HTERT RPE-1 (cell line): ENCODE results near the gene ANAPC5.
"Not testable (repeated sequence)": the region's sequence is repeated elsewhere in the genome, so short reads cannot be mapped to it uniquely, and the experiment has no call there.

ENCODE experiments used
- in situ Hi-C: fragments of 300-500 bp; cut with MboI; formaldehyde crosslinking; loops from 4 replicates; pipeline ENCODE4 v1.14.3; 2020; ENCODE audit warnings: low sequenced_read_pairs

ANAPC5 gene

DNA sequence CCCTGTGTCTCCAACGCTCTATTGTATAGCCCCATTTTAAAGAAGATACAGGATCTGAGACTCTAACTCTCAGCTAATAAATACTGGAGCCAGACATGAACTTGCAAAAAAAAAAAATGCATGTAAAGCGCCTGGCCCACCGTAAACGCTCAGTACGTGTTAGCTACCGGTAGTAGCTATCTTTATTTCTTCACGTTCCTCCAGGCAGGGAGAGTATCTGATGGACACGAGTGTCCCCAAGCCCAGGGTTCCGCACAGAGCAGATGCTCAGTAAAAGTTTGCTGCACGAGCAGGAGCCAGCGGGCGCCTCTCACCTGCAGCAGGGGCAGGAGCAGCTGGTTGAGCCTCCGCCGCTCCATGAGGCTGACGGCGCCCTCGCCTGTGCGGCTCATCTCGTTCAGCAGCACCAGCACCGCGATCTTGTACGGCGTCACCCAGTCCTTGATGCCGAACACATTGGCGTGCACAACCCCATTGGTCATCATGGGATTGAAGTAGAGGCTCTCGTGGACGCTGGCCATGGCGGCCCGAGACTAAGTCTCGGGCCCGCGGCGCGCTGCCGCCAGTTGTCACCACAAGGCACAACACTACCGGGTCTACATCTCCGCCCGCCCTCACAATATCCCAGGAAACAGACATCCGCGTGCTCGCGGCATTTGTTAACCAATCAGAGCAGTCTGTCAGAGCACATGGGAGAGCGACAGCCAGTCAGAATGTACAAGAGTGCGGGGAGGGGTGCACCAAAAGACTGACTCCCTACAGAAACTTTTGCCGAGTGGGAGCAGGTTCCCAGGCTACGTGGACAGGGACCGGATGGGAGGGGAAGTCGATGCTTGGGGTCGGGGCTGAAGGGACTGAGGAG is at the start of gene ANAPC5:
TSS of gene ANAPC5 (minus strand) at position 592 of the 862 bp plus-strand sequence. CDS start at position 521, 71 bp downstream.
- in situ Hi-C loops, result no loop called here

GRCh38 chr12:121400332-121401139 is 48.3 kb upstream of the ANAPC5 start:
- in situ Hi-C loops, result no loop called here

DNA sequence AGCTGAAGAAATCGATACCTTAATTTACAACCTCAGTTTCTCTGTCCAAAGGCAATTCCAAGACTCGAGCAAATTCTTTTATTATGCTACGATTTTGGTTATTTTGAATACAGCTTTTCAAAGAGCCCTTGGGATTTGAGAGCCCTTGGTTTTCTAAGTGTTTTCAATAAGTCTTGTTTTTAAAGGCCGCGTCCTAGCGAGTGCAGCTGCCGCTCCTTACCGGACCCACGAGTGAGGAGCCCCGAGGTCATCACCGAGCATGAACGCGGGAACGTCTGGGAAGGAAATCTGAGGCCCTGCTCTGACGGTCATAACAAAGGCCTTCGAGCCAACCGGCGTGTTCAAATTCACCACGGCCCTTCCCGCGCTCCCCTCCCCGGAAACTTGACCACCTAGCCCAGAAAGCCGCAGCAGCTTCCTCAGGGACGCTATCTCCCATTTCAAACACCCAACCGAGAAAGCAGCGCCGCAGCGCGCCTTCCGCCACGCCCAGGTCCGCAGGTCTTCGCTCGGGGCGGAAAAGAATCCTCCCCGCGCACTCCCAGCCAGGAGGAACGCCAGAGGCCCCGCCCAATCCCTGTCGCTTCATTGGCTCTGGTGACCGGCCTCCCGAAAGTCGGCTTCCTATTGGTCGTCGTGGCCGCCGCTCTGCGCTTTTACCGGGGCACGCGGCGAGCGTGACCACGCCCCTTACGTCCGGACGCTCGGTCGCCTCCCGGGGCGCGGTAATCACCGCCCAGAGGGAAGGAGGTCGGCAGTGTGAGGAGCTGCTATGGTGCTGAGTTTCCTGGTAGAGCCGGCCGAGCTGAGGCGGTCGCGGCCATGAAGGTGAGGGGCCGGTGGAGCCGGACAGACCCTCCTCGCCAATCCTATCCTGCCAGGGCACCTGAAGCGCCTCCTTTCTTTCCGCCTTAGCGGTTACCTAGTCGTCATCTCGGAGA is 47.5 kb upstream of the ANAPC5 start, which contains the start of gene RNF34:
TSS of gene RNF34 (plus strand) at position 728 of the 941 bp plus-strand sequence. CDS start at position 823, 95 bp downstream.
- in situ Hi-C loops, result no loop called here

GRCh38 chr12:121398355-121398754 is 46.1 kb upstream of the ANAPC5 start:
- in situ Hi-C loops, result no loop called here

- in situ Hi-C loops, result no loop called here
These were observed 45.3 kb upstream of the ANAPC5 start for GRCh38 chr12:121397521-121397920.

GRCh38 chr12:121392325-121392716 is 40.1 kb upstream of the ANAPC5 start:
- in situ Hi-C loops, result no loop called here

DNA sequence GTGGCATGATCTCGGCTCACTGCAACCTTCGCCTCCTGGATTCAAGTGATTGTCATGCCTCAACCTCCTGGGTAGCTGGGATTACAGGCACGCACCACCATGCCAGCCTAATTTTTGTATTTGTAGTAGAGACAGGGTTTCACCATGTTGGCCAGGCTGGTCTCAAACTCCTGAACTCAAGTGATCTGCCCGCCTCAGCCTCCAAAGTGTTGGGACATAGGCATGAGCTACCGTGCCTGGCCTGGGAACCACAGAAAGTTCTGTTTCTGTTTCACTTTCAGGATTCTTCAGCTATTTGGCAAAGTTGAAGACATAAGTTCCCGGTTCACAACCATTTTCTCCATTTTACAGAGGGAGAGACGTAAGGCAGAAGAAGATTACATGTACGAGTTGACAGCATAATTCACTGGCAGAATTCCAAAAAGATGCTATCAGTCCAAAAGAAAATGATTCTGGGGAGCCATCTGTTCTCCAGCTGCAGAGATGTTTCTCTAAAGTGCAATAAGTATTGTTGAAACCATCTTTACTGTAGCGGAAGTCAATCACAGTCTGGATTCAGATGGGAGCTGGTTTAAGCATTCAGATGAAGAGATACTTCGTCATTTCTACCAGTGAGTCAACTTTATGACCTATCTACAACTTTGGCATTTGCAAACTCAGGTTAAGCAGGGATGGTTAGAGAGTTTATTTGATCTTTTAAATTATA is 39.6 kb upstream of the ANAPC5 start:
- in situ Hi-C loops, result no loop called here

DNA sequence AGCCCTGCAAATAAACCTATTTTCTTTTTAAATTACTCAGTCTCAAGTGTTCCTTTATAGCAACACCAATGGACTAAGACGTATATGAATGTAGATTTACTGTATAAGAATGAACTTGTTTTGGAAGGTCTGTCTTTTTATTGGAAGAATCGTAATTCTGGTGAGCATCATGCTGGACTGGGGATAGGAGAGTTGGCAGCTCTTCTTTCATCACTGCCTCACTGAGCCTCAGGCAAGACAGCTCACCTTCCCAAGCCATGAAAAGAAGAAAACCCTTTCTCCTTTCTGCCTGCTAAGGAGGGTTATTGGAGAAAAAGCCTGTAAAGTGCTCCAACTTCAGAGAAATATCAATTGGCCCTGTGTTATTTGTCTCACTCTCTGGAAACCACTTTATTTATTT is 38.6 kb upstream of the ANAPC5 start:
- in situ Hi-C loops, result no loop called here

DNA sequence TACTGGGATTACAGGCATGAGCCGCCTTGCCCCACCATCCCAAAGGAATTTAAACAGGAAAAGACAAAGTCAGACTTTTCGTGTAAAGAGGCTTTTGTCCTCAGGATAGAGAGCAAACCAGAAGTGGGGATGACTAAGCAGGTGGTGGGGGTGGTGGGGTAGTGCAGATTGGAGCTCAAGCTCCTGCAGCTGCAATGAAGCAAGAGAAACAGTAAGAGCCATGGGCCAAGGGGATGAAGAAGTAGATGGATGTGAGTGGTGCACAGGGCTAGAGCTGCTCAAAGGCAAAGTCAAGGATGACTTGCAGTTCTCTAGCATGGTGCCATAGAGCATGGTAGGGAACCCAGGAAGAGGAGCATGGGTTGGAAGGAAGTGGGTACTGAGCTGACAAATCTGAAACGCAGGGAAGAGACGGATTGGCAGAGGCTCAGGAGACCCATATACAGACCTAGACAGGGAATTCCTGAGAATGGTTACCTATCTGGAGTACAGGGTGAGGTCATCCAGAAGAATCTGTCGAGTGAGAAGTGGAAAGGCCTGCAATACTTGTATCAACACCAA is 36.3 kb upstream of the ANAPC5 start:
- in situ Hi-C loops, result no loop called here

DNA sequence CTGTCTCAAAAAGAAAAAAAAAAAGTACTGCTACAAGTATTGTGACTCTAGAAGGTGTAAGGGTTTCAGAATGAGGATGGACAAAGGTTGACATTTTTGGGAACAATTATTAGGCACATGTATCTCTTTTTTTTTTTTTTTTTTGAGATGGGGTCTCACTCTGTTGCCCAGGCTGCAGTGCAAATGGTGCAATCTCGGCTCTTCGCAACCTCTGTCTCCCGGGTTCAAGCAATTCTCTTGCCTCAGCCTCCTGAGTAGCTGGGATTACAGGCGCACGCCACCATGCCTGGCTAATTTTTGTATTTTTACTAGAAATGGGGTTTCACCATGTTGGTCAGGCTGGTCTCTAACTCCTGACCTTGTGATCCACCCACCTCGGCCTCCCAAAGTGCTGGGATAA is 32.7 kb upstream of the ANAPC5 start:
- in situ Hi-C loops, result not testable (repeated sequence)

GRCh38 chr12:121383601-121384021 is 31.4 kb upstream of the ANAPC5 start:
- in situ Hi-C loops, result no loop called here

GRCh38 chr12:121379945-121380344 is 27.7 kb upstream of the ANAPC5 start:
- in situ Hi-C loops, result no loop called here

- in situ Hi-C loops, result no loop called here
These were observed 26.5 kb upstream of the ANAPC5 start for GRCh38 chr12:121378736-121379135.

DNA sequence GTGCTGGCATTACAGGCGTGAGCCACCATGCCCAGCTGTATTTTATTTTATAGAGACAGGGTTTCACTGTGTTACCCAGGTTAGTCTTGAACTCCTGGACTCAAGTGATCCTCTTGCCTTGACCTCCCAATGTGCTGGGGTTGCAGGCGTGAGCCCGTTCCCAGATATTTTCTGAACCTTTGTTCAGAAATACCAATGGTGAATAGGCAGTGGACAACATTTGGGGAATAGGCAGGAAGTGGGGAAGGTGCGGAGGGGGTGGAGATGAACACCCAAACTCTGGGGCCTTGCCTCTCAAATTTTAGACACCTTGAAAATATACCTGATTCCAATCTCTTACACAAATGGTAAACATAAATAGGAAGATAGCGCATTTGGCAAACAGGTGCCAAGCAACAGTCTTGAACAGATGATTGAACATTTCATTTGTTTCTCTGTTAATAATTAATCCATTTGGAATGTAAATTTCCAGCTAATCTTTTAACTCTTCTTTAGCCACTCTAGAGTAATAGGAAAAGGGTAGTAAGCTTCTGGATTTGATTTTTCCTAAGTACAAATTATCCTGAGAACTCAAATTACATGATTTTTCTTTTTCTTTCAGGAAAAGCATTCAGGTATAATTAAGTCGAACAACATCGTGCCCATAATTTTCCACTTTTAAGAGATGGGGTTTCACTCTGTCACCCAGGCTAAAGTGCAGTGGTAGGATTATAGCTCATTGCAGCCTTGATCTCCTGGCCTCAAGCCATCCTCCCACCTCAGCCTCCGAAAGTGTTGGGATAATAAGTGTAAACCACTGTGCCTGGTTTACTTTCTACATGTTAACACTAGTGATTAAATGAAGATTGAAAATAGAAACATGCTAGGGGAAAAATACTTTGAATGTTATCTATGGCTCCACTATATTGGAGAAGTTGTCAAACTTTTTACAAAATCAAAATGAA is 24.8 kb upstream of the ANAPC5 start:
- in situ Hi-C loops, result no loop called here

GRCh38 chr12:121374945-121375584 is 22.9 kb upstream of the ANAPC5 start:
- in situ Hi-C loops, result not testable (repeated sequence)

GRCh38 chr12:121374336-121374735 is 22.1 kb upstream of the ANAPC5 start:
- in situ Hi-C loops, result not testable (repeated sequence)

GRCh38 chr12:121373755-121374154 is 21.5 kb upstream of the ANAPC5 start:
- in situ Hi-C loops, result no loop called here

DNA sequence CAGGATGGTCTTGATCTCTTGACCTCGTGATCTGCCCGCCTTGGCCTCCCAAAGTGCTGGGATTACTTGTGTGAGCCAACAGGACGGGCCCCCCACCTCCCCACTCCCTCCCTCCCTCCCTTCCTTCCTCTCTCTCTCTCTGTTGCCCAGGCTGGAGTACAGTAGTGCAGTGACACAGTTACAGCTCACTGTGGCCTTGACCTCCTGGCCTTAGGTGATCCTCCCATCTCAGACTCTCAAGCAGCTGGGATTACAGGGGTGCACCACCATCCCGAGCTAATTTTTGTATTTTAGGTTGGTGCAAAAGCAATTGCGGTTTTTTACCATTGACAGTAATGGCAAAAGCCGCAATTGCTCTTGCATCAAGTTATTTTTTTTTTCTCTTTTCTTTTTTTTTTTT is 19.2 kb upstream of the ANAPC5 start:
- in situ Hi-C loops, result no loop called here
